ENCODE results near the gene RILP.

The RILP gene

GRCh38 chr17:1597861-1598342 lies 51.8 kb downstream of the RILP start:
- no peak for DNase-seq
